Activated CD8-positive, alpha-beta memory T cell treated with anti-CD3 and anti-CD28 coated beads, Interleukin-2, amount 50 U/mL, for 4 hours (primary cell): ENCODE data around the gene SBSN.

Experiments used
- DNase-seq: peaks from one replicate; pipeline ENCODE4 v3.0.0-alpha.2; 2020

Gene SBSN

DNA sequence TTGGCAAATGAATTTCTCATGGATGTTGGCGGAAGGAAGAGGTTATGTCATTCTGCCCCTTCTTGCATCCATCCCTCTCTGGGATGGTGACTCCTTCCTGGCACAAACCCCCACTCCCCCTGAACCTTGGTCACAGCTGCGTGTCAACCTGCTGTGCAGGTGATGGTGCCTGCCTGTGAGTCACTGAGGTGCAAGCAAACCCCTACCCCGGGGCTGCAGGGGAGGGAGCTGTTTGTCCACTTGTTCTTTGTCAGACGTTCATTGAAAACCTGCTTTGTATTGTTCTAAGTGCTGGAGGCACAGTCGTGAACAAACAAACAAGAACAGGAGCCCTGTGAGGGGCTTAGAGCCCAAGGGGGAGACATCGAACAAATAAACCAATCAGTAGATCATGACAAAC is 3.2 kb upstream of the SBSN start:
- no peak for DNase-seq

DNA sequence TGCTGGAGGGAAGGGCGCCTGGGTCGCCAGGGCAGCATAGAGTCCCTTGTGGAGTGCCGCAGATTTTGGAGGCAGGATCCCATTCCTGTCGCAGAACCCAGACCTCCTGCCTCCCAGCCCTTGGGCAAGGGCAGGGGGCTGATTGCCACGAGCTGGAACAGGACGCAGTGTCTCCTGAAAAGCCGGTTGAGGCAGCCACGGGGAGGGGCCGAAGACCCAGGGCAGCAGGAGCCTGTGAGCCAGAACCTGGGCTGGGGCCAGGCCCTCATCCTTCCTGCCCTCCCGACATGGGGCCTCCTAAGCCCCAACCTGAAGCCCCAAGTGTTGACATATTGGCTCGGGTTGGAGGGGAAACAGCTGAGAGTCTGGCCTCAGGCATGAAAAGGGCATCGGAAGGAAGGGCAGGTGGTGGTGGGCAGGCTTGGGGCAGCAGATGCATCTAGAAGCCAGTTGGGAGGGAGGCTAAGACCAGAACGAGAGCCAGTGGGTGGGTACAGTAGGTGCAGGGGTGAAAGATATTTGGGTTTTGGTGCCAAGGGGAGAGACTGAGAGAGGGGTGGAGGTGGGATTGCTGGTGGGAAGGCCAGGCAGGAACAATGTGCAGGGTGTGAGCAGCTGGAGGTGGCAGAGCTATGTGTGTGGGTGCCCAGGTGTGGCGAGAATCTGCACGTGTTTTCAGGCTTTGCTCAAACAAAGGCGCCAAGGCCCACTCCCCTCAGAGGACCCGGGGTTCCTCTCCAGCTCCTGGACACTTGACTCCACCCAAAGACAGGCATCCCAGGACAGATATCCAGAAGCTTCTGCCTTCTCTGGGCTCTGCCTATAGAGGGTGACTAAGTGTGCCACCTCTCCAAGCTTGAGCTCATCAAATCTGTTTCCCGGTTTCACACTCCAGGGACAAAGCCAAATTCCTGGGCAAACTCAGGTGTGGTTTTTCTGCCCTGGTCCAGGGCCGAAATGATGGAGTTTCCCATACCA is 1.4 kb upstream of the SBSN start:
- DNase-seq, result no peak

DNA sequence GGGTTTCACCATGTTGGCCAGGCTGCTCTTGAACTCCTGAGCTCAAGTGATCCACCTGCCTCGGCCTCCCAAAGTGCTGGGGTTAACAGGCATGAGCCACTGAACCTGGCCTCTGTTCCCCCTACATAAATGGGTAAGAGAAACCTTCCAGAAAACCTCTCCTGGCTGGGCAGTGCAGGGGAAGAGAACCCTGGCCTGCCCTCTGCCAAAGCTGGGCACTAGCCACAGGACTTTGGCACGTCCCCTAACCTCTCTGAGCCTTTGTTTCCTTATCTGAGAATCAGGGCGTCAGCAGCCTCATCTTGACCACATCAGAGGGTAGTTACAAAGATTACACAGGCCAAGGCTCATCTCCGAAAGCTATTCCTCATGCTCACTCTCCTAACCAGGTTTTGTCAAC is 2.2 kb downstream of the SBSN start:
- no peak for DNase-seq

GRCh38 chr19:35524181-35524837 is 3.8 kb downstream of the SBSN start:
- no peak for DNase-seq

GRCh38 chr19:35522745-35523327 is 5.3 kb downstream of the SBSN start:
- DNase-seq, result no peak

- DNase-seq, result no peak
Observed at GRCh38 chr19:35521124-35521743, 6.9 kb downstream of the SBSN start.

- no peak for DNase-seq
Observed at GRCh38 chr19:35519291-35519690, 8.8 kb downstream of the SBSN start.

DNA sequence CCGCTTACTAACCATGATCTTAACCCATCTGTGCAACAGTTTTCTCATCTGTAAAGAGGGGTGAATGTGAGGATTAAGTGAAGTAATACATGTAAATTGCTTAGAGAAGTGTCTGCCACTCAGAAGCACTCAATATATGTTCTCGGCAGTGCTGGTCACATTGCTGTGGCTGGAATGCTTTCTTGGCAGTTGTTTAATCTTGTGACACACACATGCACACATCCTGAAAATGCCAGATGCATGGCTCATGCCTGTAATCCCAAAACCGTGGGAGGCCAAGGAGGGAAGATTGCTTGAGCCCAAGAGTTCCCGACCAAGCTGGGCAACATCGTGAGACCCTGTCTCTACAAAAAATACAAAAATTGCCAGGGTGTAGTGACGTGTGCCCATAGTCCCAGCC is 9.8 kb downstream of the SBSN start:
- DNase-seq, result no peak

DNA sequence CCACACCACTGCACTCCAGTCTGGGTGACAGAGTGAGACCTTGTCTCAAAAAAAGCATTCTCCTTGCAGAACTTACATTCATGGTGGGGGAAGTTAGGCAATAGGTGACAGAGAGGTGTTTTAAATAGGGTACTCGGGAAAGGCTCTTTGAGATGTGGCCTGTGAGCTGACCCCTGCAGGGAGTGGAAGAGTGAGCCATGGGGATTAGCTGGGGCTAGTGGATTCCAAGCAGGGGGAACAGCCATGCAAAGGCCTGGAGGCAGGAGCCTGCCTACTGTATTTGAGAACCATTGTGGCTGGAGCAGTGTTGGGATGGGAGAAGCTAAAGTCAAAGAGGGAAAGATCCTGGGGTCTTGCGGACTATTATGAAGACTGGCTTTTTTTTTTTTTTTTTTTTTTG is 10.8 kb downstream of the SBSN start:
- DNase-seq, result no peak

- no peak for DNase-seq
Observed at GRCh38 chr19:35516310-35516709, 11.8 kb downstream of the SBSN start.

- no peak for DNase-seq
Observed at GRCh38 chr19:35514282-35514809, 13.8 kb downstream of the SBSN start.

- DNase-seq, result no peak
Observed at GRCh38 chr19:35513628-35514281, 14.4 kb downstream of the SBSN start, which contains the start of gene DMKN. Gene DMKN, minus strand, starts transcription at chr19:35513649. Its CDS starts 174 bp downstream, at chr19:35513475.

- no peak for DNase-seq
Observed at GRCh38 chr19:35512831-35513627, 15.1 kb downstream of the SBSN start.

- no peak for DNase-seq
Observed at GRCh38 chr19:35511337-35511736, 16.8 kb downstream of the SBSN start.

- no peak for DNase-seq
Observed at GRCh38 chr19:35510626-35510964, 17.5 kb downstream of the SBSN start.

- DNase-seq, result peak; percentile 81
Observed at GRCh38 chr19:35509861-35510625, 18.1 kb downstream of the SBSN start.

GRCh38 chr19:35509018-35509652 is 19.0 kb downstream of the SBSN start:
- peak; percentile 29 for DNase-seq

- DNase-seq, result no peak
Observed at GRCh38 chr19:35508129-35508528, 20.0 kb downstream of the SBSN start.

DNA sequence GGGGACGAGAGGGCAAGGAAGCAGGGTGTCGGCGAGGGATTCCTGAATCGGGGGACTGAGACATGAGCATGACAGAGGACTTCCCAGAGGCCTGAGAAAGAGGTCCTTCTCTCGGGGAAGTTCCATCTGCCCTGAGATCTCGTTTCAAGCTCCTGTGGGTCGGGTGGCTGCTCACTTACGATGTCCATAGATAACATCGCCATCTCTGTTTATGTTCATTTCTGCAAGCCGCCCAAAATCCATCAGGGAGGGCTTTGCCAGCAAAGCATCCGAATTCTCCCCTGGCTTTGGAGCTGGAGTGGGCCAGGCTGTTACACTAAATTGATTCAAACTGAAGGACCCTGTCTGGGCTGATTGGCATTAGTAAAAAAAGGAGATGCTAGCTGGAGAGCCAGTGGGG is 20.6 kb downstream of the SBSN start:
- no peak for DNase-seq

DNA sequence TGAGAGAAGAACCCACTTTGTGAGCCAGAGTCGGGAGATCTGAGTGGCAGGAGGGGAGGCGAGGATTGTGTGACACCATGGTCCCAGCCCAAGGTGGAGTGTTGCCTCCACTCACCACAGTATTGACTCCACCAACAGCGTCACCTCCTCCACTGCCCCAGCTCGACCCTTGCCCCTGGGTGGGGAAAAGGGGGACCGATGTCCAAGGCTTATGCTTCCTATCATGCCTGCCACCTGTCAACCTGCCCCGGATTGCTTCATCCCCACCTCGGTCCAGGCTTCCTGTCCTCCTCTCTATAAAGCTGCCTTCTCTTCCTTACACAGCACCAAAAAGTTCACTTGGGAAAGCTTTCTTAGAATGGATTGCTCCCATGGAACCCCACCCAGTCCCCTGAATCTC is 22.1 kb downstream of the SBSN start:
- DNase-seq, result no peak
